ENCODE measurements around the gene VWA3A.

DNA sequence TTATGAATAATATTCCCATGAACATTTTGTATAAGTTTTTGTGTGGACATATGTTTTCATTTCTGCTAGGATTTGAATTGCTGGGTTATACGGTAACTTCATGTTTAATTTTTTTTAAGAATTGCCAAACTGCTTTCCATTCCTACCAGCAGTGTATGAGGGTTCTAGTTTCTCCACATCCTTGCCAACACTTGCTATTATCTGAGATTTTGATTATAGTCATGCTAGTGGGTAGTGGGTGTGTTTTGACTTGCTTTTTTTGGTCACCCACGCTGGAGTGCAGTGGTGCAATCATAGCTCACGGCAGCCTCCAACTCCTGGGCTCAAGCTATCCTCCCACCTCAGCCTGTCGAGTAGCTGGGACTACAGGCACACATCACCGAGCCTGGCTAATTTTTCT, 110.8 kb downstream of the VWA3A start:
- TF ChIP-seq, protein P1, sequence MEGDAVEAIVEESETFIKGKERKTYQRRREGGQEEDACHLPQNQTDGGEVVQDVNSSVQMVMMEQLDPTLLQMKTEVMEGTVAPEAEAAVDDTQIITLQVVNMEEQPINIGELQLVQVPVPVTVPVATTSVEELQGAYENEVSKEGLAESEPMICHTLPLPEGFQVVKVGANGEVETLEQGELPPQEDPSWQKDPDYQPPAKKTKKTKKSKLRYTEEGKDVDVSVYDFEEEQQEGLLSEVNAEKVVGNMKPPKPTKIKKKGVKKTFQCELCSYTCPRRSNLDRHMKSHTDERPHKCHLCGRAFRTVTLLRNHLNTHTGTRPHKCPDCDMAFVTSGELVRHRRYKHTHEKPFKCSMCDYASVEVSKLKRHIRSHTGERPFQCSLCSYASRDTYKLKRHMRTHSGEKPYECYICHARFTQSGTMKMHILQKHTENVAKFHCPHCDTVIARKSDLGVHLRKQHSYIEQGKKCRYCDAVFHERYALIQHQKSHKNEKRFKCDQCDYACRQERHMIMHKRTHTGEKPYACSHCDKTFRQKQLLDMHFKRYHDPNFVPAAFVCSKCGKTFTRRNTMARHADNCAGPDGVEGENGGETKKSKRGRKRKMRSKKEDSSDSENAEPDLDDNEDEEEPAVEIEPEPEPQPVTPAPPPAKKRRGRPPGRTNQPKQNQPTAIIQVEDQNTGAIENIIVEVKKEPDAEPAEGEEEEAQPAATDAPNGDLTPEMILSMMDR (IDR thresholded peaks at IDR 0.05) = no peak
- TF ChIP-seq POLR2A (IDR thresholded peaks at IDR 0.05) = no peak

All from body of pancreas (tissue), 4 donors.